Hematopoietic multipotent progenitor cell treated with erythropoietin and hydrocortisone succinate and interleukin-3 and kit ligand, for 8 days (in vitro differentiated cells): Measurements from ENCODE around the gene ASPRV1.

ENCODE experiments used
- DNase-seq: peaks from one replicate; pipeline ENCODE4 v3.0.0-alpha.2; 2015

ASPRV1 gene

GRCh38 chr2:69988086-69988635, 26.7 kb upstream of the ASPRV1 start:
- no peak for DNase-seq

GRCh38 chr2:69986691-69987090, 25.3 kb upstream of the ASPRV1 start:
- no peak for DNase-seq

GRCh38 chr2:69985688-69986087, 24.3 kb upstream of the ASPRV1 start:
- DNase-seq, result no peak

GRCh38 chr2:69985216-69985615, 23.8 kb upstream of the ASPRV1 start:
- no peak for DNase-seq

- DNase-seq, result no peak
Measured at GRCh38 chr2:69983392-69983966, 22.0 kb upstream of the ASPRV1 start.

- no peak for DNase-seq
Measured at GRCh38 chr2:69979902-69980807, 18.7 kb upstream of the ASPRV1 start.

- DNase-seq, result peak; percentile 61
Measured at GRCh38 chr2:69977906-69978482, 16.6 kb upstream of the ASPRV1 start.

GRCh38 chr2:69977186-69977585, 15.8 kb upstream of the ASPRV1 start:
- DNase-seq, result peak; percentile 35

GRCh38 chr2:69975853-69976462, 14.5 kb upstream of the ASPRV1 start:
- DNase-seq, result peak; percentile 84

GRCh38 chr2:69975136-69975852, 13.9 kb upstream of the ASPRV1 start:
- no peak for DNase-seq

GRCh38 chr2:69973335-69973735, 11.9 kb upstream of the ASPRV1 start:
- DNase-seq, result peak; percentile 96

GRCh38 chr2:69972822-69973221, 11.4 kb upstream of the ASPRV1 start:
- DNase-seq, result no peak

- no peak for DNase-seq
Measured at GRCh38 chr2:69969991-69970390, 8.6 kb upstream of the ASPRV1 start.

GRCh38 chr2:69969126-69969983, 7.9 kb upstream of the ASPRV1 start:
- no peak for DNase-seq

- DNase-seq, result no peak
Measured at GRCh38 chr2:69968609-69969008, 7.2 kb upstream of the ASPRV1 start.

GRCh38 chr2:69966496-69966895, 5.1 kb upstream of the ASPRV1 start:
- DNase-seq, result no peak

GRCh38 chr2:69965756-69966445, 4.5 kb upstream of the ASPRV1 start:
- DNase-seq, result no peak

- DNase-seq, result no peak
Measured at GRCh38 chr2:69964353-69964841, 3.0 kb upstream of the ASPRV1 start.

- no peak for DNase-seq
Measured at GRCh38 chr2:69962986-69963730, 1.7 kb upstream of the ASPRV1 start.

GRCh38 chr2:69960821-69961220, 610 bp downstream of the ASPRV1 start:
- no peak for DNase-seq
